PFSK-1 (cell line): Measurements from ENCODE around the gene KHNYN.

Source experiments
- POLR2AphosphoS5 ChIP-seq: IDR thresholded peaks from 2 replicates; pipeline ENCODE4 v1.6.1; 2012; ENCODE audit warnings: low read depth, mild to moderate bottlenecking, control low read depth, low read length, moderate library complexity
- REST ChIP-seq, 2 experiments: IDR thresholded peaks; 2 replicates each; pipeline versions ENCODE4 v1.6.1 to v1.8.0; 2011 to 2012; ENCODE audit warnings: low read depth in 2 of 2, low read length in 2 of 2, control low read depth in 1 of 2, inconsistent platforms in 1 of 2, mild to moderate bottlenecking in 1 of 2, moderate library complexity in 1 of 2; ENCODE audit not compliant: insufficient read depth in 1 of 2

DNA sequence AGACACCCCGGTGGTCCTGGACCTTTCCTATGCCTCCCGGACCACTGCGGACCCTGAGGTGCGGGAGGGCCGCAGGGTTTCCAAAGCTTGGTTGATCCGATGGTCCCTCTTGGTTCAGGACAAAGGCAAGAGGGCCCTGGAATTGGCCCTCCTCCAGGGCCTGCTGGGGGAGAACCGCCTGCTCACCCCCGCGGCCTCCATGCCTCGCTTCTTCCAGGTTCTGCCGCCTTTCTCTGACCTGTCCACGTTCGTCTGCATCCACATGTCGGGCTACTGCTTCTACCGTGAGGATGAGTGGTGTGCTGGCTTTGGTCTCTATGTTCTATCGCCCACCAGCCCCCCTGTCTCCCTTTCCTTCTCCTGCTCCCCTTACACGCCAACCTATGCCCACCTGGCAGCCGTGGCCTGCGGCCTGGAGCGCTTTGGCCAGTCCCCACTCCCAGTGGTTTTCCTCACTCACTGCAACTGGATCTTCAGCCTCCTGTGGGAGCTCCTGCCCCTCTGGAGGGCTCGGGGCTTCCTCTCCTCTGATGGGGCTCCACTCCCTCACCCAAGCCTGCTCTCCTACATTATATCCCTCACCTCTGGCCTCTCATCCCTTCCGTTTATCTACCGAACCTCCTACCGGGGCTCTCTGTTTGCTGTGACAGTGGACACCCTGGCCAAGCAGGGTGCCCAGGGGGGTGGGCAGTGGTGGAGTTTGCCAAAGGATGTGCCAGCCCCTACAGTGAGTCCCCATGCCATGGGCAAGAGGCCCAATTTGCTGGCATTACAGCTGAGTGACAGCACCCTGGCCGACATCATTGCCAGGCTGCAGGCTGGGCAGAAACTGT, 14.1 kb upstream of the KHNYN start:
- TF ChIP-seq POLR2AphosphoS5 (no peak), REST (IDR thresholded peaks at IDR 0.05; ENCODE audit: insufficient read depth in 1 of 2, low read depth in 2 of 2, low read length in 2 of 2) (no peak)
